Liver (tissue), 9 donors: ENCODE results near the gene JDP2. TPM values are rescaled to one million over a fixed set of nuclear protein-coding genes. Genes with fewer than 3 reads are reported as not detected.

Source experiments
- DNase-seq: peaks from one replicate; pipeline ENCODE4 v3.0.0-alpha.2; 2017; ENCODE audit warnings: low spot score
- H3K27ac ChIP-seq, 2 donors: one replicate each; pipeline ENCODE4 v1.7.0; 2013; ENCODE audit warnings: inconsistent platforms in 2 of 2, low read length in 2 of 2, control low read depth in 1 of 2, low read depth in 1 of 2, mild to moderate bottlenecking in 1 of 2
- H3K27me3 ChIP-seq, 4 donors: one replicate each; pipeline versions ENCODE4 v1.6.1 to v1.7.0; 2013; ENCODE audit warnings: low read length in 3 of 4, inconsistent platforms in 1 of 4, mild to moderate bottlenecking in 1 of 4, moderate library complexity in 1 of 4; ENCODE audit not compliant: control insufficient read depth in 4 of 4, insufficient read depth in 4 of 4
- H3K36me3 ChIP-seq, 4 donors: one replicate each; pipeline versions ENCODE4 v1.6.1 to v1.7.0; 2013; ENCODE audit warnings: low read length in 3 of 4, mild to moderate bottlenecking in 3 of 4, low read depth in 1 of 4, moderate library complexity in 1 of 4; ENCODE audit not compliant: control insufficient read depth in 4 of 4, insufficient read depth in 3 of 4
- H3K4me1 ChIP-seq, 4 donors: one replicate each; pipeline versions ENCODE4 v1.6.1 to v1.7.0; 2013; ENCODE audit warnings: low read length in 3 of 4, mild to moderate bottlenecking in 3 of 4, moderate library complexity in 1 of 4; ENCODE audit not compliant: control insufficient read depth in 4 of 4, insufficient read depth in 4 of 4
- H3K4me3 ChIP-seq, 3 donors: one replicate each; pipeline versions ENCODE4 v1.6.1 to v1.7.0; 2013; ENCODE audit warnings: low read length in 3 of 3, control low read depth in 1 of 3, low read depth in 1 of 3, mild to moderate bottlenecking in 1 of 3
- H3K9ac ChIP-seq, 2 donors: one replicate each; pipeline ENCODE4 v1.7.0; 2013; ENCODE audit warnings: low read length in 2 of 2, mild to moderate bottlenecking in 2 of 2, moderate library complexity in 2 of 2, control low read depth in 1 of 2, low read depth in 1 of 2
- H3K9me3 ChIP-seq, 4 donors: one replicate each; pipeline versions ENCODE4 v1.6.1 to v1.7.0; 2013; ENCODE audit warnings: low read length in 3 of 4; ENCODE audit not compliant: control insufficient read depth in 4 of 4
- EGR1 ChIP-seq, 2 donors: IDR thresholded peaks; 2 replicates each; pipeline ENCODE4 v1.6.1; 2016 to 2018; ENCODE audit warnings: antibody characterized with exemption in 2 of 2, low read depth in 2 of 2
- FOXA1 ChIP-seq: IDR thresholded peaks from 2 replicates; pipeline ENCODE4 v1.6.1; 2016; ENCODE audit warnings: antibody characterized with exemption
- FOXA2 ChIP-seq: IDR thresholded peaks from 2 replicates; pipeline ENCODE4 v1.6.1; 2016; ENCODE audit warnings: antibody characterized with exemption
- GABPA ChIP-seq, 2 donors: IDR thresholded peaks in 1 of 2; conservative IDR thresholded peaks in 1 of 2; 2 replicates each; pipeline ENCODE4 v1.6.1; 2016; ENCODE audit warnings: antibody characterized with exemption in 2 of 2, mild to moderate bottlenecking in 1 of 2, moderate library complexity in 1 of 2
- JUND ChIP-seq, 2 donors: IDR thresholded peaks; 2 replicates each; pipeline ENCODE4 v1.6.1; 2016; ENCODE audit warnings: antibody characterized with exemption in 2 of 2
- RAD21 ChIP-seq, 2 donors: IDR thresholded peaks; 2 replicates each; pipeline ENCODE4 v1.6.1; 2016; ENCODE audit warnings: antibody characterized with exemption in 2 of 2, mild to moderate bottlenecking in 2 of 2
- RXRA ChIP-seq, 2 donors: IDR thresholded peaks; 2 replicates each; pipeline ENCODE4 v1.6.1; 2017 to 2018; ENCODE audit warnings: antibody characterized with exemption in 2 of 2, mild to moderate bottlenecking in 1 of 2
- TAF1 ChIP-seq: conservative IDR thresholded peaks from 2 replicates; pipeline ENCODE4 v1.6.1; 2016; ENCODE audit warnings: antibody characterized with exemption, mild to moderate bottlenecking
- YY1 ChIP-seq: IDR thresholded peaks from 2 replicates; pipeline ENCODE4 v1.6.1; 2016; ENCODE audit warnings: antibody characterized with exemption, mild to moderate bottlenecking
- WGBS: extraction: QIAGEN DNeasy Blood & Tissue Kit; methylation state at CpG from one replicate; pipeline ENCODE4 v1.1.7; 2013; 5-methylcytosine and 5-hydroxymethylcytosine counted together
- polyA plus RNA-seq, 2 donors: library from polyadenylated mRNA; stranded (reverse) in 1 of 2; unstranded in 1 of 2; fragments of 200-250 nt in 1 of 2; fragments of >200 nt in 1 of 2; fragmentation: Nextera tagmentation in 1 of 2; extraction: Ambion mirVana in 1 of 2; gene quantifications; one replicate each; pipeline versions ENCODE4 v1.2.1 to v1.2.3, GENCODE V29; 2013 to 2015
- total RNA-seq, 2 donors: library from RNA; depleted of rRNA; stranded (reverse); fragments of >200 nt; gene quantifications; one replicate each; pipeline ENCODE4 v1.2.3, GENCODE V29; 2014
- TF ChIP-seq, protein P1 (sequence below): IDR thresholded peaks from 2 replicates; pipeline ENCODE4 v1.6.1; 2016; ENCODE audit warnings: antibody characterized with exemption
- TF ChIP-seq, protein P2 (sequence below): IDR thresholded peaks from 2 replicates; pipeline ENCODE4 v1.6.1; 2016; ENCODE audit warnings: antibody characterized with exemption, mild to moderate bottlenecking
- TF ChIP-seq, protein P3 (sequence below): IDR thresholded peaks from 2 replicates; pipeline ENCODE4 v1.6.1; 2016; ENCODE audit warnings: antibody characterized with exemption
- TF ChIP-seq, protein P4 (sequence below): fragments of 150-350 bp; IDR thresholded peaks from 2 replicates; pipeline ENCODE4 v1.5.1; 2017; ENCODE audit warnings: improper control_type of control experiment, low read depth, low read length; ENCODE audit not compliant: missing input control
- donor health status: healthy.
- donor health status: healthy.
- donor health status: healthy.
- donor health status: healthy.
- donor health status: healthy.

JDP2 gene
- total and polyA plus RNA-seq, 4 donors: 2.4 to 14.6 (median 8.7) TPM

DNA sequence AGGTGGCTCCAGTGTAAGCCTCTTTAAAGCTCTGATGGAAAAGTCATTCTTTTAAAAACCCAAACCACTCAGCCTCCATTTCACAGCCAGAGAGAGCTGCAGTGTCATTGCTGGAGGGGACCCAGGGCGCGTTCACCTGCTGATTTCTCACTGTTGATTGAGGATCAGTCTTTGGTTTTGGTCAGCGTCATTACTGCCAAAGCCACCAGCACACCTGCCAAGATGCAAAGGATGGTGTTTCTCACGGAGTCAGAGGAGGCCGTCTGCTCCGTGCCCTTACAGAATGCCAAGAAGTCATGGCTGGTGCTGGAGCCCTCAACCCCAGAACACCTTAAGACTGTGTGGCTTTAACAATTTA lies 61.6 kb downstream of the JDP2 start:
- peaks cover 0 to 6% (median 4%) of the 10 kb centered on the region in 4 donors for H3K4me1 ChIP-seq
- 83% methylated on average over 6 of the region's 6 CpGs for WGBS
- H3K9ac ChIP-seq: no peak overlapping the region
- no peaks in the 10 kb centered on the region for H3K27me3 ChIP-seq
- TF ChIP-seq RAD21 (IDR thresholded peaks at IDR 0.05): no peak
- TF ChIP-seq, protein P1, sequence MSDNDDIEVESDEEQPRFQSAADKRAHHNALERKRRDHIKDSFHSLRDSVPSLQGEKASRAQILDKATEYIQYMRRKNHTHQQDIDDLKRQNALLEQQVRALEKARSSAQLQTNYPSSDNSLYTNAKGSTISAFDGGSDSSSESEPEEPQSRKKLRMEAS: no peak
- no peak for TF ChIP-seq FOXA2
- TF ChIP-seq EGR1 (IDR thresholded peaks at IDR 0.05; ENCODE audit: low read depth in 2 of 2): no peak
- TF ChIP-seq GABPA (IDR thresholded peaks at IDR 0.05 in 1 of 2, conservative IDR thresholded peaks at IDR 0.05 in 1 of 2): no peak
- TF ChIP-seq FOXA1: no peak
- TF ChIP-seq, protein P2, sequence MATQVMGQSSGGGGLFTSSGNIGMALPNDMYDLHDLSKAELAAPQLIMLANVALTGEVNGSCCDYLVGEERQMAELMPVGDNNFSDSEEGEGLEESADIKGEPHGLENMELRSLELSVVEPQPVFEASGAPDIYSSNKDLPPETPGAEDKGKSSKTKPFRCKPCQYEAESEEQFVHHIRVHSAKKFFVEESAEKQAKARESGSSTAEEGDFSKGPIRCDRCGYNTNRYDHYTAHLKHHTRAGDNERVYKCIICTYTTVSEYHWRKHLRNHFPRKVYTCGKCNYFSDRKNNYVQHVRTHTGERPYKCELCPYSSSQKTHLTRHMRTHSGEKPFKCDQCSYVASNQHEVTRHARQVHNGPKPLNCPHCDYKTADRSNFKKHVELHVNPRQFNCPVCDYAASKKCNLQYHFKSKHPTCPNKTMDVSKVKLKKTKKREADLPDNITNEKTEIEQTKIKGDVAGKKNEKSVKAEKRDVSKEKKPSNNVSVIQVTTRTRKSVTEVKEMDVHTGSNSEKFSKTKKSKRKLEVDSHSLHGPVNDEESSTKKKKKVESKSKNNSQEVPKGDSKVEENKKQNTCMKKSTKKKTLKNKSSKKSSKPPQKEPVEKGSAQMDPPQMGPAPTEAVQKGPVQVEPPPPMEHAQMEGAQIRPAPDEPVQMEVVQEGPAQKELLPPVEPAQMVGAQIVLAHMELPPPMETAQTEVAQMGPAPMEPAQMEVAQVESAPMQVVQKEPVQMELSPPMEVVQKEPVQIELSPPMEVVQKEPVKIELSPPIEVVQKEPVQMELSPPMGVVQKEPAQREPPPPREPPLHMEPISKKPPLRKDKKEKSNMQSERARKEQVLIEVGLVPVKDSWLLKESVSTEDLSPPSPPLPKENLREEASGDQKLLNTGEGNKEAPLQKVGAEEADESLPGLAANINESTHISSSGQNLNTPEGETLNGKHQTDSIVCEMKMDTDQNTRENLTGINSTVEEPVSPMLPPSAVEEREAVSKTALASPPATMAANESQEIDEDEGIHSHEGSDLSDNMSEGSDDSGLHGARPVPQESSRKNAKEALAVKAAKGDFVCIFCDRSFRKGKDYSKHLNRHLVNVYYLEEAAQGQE: no peak
- H3K36me3 ChIP-seq: no peaks in the 10 kb centered on the region
- no peak overlapping the region for H3K27ac ChIP-seq
- DNase-seq: no peak
- no peak overlapping the region for H3K4me3 ChIP-seq
- no peaks in the 10 kb centered on the region for H3K9me3 ChIP-seq

DNA sequence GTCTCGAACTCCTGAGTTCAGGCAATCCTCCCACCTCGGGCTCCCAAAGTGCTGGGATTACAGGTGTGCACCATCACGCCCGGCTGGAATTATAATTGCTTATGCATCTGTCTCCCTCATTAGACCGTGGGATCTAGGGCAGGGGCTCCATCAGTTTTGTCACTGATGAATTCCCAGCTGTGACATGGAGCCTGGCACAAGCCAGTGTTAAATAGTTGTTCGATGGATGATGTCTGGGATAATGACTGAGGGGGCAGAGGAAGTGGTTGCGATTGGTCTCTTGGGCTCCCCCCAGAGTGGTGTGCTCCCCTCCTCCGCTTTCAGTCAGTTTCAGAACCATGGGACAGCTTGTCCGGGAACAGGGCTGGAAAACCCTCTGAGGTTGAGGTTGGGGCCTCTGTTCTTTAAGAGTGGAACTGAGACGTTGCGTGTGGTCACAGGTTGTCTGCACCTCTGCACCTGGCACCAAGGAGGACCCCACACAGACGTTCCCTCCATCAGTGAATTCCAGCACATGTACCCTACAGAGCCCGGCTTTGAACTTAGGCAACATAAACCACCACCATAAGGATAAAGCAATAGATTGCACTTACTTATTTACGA lies 63.7 kb downstream of the JDP2 start:
- H3K4me1 ChIP-seq: no peaks in the 10 kb centered on the region
- no peak overlapping the region for H3K4me3 ChIP-seq
- H3K27me3 ChIP-seq: no peaks in the 10 kb centered on the region
- H3K9me3 ChIP-seq: no peaks in the 10 kb centered on the region
- no peaks in the 10 kb centered on the region for H3K36me3 ChIP-seq
- no peak overlapping the region for H3K9ac ChIP-seq
- DNase-seq: no peak
- H3K27ac ChIP-seq: no peak overlapping the region
- 90% methylated on average over 14 of the region's 14 CpGs for WGBS
- TF ChIP-seq, protein P3, sequence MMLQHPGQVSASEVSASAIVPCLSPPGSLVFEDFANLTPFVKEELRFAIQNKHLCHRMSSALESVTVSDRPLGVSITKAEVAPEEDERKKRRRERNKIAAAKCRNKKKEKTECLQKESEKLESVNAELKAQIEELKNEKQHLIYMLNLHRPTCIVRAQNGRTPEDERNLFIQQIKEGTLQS: no peak
- TF ChIP-seq YY1 (no peak), RXRA (IDR thresholded peaks at IDR 0.05) (no peak), GABPA (IDR thresholded peaks at IDR 0.05 in 1 of 2, conservative IDR thresholded peaks at IDR 0.05 in 1 of 2) (no peak), JUND (IDR thresholded peaks at IDR 0.05) (no peak), TAF1 (no peak)
- TF ChIP-seq, protein P4, sequence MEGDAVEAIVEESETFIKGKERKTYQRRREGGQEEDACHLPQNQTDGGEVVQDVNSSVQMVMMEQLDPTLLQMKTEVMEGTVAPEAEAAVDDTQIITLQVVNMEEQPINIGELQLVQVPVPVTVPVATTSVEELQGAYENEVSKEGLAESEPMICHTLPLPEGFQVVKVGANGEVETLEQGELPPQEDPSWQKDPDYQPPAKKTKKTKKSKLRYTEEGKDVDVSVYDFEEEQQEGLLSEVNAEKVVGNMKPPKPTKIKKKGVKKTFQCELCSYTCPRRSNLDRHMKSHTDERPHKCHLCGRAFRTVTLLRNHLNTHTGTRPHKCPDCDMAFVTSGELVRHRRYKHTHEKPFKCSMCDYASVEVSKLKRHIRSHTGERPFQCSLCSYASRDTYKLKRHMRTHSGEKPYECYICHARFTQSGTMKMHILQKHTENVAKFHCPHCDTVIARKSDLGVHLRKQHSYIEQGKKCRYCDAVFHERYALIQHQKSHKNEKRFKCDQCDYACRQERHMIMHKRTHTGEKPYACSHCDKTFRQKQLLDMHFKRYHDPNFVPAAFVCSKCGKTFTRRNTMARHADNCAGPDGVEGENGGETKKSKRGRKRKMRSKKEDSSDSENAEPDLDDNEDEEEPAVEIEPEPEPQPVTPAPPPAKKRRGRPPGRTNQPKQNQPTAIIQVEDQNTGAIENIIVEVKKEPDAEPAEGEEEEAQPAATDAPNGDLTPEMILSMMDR: no peak
